Left colon (tissue), 2 donors: ENCODE data around the gene DLL1. TPM values are rescaled to one million over a fixed set of nuclear protein-coding genes. Genes with fewer than 3 reads are reported as not detected.

Experiments
- ATAC-seq: fragments of 200-7000 bp; cut with Tn5 transposase; one replicate; pipeline ENCODE4 v1.9.1; 2020; ENCODE audit warnings: mild to moderate bottlenecking, moderate library complexity
- DNase-seq, 2 donors: peaks; one replicate each; pipeline ENCODE4 v3.0.0-alpha.2; 2020
- intact Hi-C, 2 donors: fragments of 100-400 bp; cut with DNase I in 1 of 2; cut with micrococcal nuclease in 1 of 2; formaldehyde crosslinking; loops; one replicate each; pipeline versions ENCODE4 v1.11.2 to v1.14.0; 2022; cut with DNase I, micrococcal nuclease
- microRNA-seq, 2 donors: library from miRNA; unstranded; fragments of <30 nt; microRNA quantifications; one replicate each; pipeline versions ENCODE4 v1.1.0 to v1.2.0, GENCODE V29; 2020
- total RNA-seq, 2 donors: library from RNA; stranded (reverse); fragmentation: NEBNext Ultra II Directional; extraction: Animal tissue kit (Norgen Biotek cat#: 25700); gene quantifications; one replicate each; pipeline ENCODE4 v1.2.1, GENCODE V29; 2021
- donor health status: DM: no; HTN: no; CAD: no.
- donor health status: DM: yes; HTN: yes; CAD: no.

The DLL1 gene
- total RNA-seq, 2 donors from 2014 or later: 26.6 to 27.8 TPM

DNA sequence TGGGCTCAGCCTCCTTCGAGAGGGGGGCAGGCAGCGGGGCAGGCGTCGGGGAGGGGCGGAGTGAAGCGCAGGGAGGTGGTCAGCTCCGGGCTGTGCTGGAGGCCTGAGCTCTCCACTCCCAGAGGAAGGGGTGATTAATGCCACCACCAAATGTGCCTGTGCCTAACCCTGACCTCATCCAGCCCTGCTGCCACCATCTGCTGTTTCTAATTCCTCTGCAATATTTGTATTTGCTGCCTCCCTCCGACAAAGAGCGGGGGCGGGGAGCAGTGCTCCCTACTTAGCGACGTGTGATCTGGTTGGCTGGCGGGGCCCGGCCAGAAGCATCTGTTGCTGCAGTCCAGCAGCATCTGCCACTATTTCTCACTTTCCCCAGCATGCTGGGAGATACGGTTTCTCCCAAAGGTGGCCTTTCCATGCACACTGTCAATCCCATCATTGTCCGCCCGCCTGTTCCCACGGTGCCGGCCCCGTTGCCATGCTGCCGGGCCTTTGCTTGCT is 47.0 kb downstream of the DLL1 start:
- DNase-seq: no peak
- intact Hi-C loops: no loop called here
- no peak for ATAC-seq

DNA sequence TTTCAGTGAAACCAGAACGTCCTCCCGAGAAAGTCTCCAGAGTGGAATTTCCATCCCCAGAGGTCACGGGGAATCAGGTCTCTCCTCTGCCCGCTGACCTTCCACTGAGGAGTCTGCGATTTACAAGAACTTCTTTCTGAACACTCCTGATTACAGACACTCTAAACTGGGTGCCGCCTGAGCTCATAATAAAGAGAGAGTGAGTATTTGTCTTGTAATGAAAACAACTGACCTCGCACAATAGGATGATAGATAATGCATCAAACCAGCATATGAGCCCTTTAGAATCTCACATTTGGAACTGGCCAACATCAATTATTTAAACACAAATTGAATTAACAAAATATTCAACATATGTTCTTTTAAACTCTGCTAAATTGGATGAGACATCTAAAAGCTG is 47.5 kb downstream of the DLL1 start:
- intact Hi-C loops: no loop called here
- no peak for ATAC-seq

DNA sequence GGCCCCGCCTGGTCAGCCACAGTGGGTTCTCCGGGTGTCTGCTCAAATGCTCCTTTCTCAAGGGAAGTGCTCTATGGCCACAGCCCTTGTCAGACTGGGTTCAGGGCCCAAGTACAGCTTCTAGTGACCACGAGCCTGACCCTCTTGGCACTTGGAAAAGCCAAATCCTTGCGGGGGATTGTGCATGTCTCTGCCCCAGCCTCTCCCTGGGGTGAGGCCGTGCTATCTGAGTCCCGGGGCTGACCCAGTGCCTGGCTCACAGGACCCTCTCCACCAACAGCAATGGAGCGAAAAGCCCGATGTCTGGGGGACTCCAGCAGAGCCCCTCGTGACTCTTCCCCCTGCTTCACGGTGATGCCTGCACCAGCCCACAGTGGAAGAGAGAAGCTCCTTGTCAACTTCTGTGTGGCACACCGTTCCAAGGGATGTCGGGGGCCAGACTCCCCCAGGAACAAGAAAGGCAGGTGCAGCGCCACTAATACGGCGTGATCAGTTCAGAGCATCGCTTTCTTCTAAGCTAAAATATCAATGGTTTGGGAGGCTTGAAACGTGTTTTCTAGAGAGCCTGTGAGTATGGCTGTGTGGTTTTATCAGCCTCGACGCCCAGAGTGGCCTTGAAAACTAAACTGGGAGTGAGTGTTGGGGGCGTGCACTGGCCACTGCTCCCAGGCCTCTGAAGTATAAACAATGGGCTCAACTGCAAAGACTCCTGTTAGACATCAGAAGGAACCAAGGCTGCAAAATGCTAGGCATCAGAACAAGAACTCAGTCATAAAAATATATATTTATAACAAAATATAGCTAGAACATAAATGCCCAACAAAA is 51.9 kb downstream of the DLL1 start:
- DNase-seq (no peak), ATAC-seq (no peak)
- intact Hi-C loops: no loop called here

More for the DNA sequence above, 47.5 kb downstream of the DLL1 start:
- DNase-seq: no peak

DNA sequence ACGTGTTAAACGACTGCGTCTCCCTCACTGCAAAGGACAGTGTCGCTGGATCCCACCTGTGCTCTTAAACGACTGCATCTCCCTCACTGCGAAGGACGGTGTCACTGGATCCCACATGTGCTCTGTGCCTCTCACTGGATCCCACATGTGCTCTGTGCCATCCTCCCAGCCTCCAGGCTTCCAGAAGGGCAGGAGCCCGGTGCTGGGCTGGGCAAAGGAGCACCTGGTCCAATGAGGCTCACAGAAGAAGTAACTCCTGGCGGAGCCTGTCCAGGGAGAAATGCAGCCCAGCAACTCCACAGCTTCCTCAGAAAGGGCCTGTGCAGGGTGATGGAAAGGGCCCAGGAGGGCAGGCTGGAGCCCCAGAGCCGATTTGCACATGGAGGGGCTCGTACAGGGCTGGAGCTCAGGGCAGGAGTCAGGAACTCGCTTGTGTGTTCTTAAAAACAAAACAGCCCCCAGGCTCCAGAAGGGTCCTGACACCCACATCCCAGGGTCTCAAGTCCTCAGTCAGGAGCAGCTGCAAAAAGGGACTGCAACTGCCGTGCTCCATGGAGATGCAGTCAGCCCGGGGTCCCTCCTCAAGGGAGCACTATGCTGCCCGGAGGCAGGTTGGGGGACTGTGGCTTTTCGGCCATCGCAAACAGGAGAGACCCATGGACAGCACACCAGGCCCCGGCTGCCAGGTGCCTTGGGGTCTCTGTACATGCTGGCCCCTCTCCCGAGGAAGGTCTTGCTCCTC is 52.7 kb downstream of the DLL1 start:
- DNase-seq (peak in 1 of 2 donors; percentile 3), ATAC-seq (no peak)
- intact Hi-C loops: no loop called here

DNA sequence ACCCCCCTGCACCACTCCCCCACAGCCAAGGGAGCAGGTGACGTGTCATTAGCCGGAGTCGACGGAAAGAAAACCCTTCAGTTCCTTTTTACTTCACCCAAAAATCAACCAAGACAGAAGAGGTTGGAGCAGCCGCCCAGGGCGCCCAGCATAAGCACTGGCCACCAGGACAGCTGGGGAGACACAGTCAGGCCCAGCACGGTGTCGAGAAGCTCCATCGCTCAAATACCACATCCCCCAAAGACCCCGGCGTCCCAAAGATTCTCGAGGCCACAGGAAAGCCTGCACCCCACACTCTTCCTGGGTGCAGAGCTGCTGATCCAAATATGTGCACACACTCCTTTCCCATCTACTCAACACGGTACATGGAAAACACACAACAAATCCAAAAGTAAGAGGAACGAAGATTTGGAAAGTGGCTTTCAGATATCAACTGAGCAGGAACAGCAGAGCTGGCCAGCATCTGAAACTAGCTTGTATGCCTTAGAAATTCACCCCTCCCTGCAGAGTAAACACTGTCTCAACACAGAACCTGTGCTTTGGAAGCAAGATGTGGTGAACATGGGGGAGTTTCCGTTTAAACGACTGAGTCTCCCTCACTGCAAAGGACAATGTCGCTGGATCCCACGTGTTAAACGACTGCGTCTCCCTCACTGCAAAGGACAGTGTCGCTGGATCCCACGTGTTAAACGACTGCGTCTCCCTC is 54.6 kb downstream of the DLL1 start:
- intact Hi-C loops: no loop called here
- DNase-seq (no peak), ATAC-seq (no peak)

DNA sequence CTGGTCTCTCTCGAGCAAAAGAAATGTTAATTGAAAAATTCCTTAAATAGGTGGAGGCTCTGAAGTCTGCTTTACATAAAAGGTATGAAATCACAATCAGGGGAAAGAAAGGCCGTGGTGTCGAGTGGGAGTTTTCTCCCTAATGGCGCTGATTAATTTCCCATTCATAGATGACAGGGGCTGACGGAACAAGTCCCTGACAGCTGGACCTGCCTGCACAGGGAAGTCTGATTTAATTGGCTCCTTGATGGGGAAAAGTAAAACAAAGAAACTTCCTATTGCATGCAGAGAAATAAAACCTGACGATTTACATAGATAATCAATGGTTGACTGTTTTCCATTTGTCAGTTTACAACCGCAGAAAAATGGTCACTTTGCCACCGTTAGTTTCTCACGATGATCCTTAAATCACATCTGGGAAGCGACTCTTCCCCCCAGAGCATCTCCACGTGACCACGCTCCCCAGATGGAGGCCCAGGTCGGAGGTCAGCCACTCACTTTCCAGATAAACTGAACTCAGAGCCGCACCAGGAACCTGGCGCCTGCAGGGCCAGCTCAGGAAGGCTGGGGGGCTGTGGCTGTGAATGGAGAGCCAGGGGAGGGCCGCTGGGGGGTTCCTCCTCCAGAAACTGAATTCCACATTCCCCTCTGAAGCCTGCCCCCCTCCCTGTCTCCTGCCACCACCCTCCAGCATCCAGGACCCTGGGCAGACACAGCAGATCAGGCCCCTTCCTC is 55.3 kb downstream of the DLL1 start:
- no peak for DNase-seq
- no peak for ATAC-seq
- intact Hi-C loops: no loop called here

DNA sequence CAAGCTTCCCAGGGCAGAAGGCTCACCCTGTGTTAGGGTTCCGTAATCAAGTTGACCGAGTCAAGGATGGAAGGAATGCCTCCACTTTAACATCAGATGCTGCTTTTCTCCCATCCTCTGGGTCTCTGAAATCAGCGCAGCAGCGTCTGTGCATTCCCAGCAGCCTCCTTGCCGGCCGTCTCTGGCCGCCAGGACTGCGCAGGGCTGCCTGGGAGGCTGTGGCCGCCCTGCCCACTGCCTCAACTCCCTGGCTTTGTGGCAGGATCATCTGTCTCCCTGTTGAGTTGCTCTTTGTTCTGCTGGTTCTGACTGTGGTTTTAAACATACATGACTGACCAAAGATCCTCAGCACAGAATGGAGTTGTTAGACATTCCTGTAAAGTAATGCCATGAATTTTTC is 56.5 kb downstream of the DLL1 start:
- no peak for ATAC-seq
- intact Hi-C loops: no loop called here
- DNase-seq: no peak

DNA sequence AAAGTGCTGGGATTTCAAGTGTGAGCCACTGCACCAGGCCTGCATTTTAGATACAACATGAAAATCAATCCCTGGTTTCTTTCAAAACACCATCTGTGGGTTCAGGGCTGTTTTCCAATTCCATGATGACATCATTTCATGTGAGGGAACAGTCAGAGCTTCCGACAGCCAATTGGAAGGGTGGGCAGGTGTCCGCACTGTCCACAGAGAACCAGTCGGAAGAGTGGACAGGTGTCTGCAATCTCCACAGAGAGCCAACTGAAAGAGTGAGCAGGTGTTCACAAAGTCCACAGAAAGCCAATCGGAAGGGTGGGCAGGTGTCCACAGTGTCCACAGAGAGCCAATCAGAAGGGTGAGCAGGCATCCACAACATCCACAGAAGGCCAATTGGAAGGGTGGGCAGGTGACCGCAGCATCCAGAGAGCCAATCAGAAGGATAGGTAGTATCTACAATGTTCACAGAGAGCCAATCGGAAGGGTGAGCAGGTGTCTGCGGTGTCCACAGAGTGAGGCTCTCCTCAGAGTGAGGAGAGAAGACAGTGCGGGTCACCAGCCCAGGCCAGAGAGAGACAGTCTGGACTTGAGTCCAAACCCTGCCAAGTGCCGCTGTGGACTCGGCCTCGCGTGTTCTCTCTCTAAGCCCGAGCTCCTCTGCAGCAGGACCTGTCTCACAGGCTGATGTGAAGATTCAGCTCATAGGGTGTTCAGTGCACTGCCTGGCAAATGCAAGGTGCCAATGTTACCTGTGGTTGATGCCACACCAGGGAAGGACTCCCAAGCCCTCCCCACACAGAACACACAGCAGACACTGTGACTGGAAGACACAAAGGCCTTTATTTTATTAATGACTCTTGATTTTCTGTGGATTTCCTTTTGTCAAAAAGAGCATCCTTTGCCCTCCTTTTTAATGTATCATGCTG is 57.3 kb downstream of the DLL1 start:
- intact Hi-C loops: no loop called here
- ATAC-seq: no peak
- no peak for DNase-seq

Small RNA genes lying within 50 kb of the gene (microRNA-seq; reads per million reads assigned to microRNA genes)
- gene MIR4644: 0 reads per million in 2 donors

Other genes with a start within 250 kb of the DLL1 start
- 10 to 100 TPM; 30.3 to 31.1 TPM for gene FAM120B, start 15.7 kb upstream of the DLL1 start, total RNA-seq